GM18858 (cell line): ENCODE measurements around the gene RPS10.
A peak's percentile ranks its signal among the peaks of the same experiment; 100 is the strongest.
"Not testable (repeated sequence)": the region's sequence is repeated elsewhere in the genome, so short reads cannot be mapped to it uniquely, and the experiment has no call there.

Source experiments
- ATAC-seq: cut with Tn5 transposase; IDR thresholded peaks from one replicate; pipeline ENCODE4 v1.9.1; 2021; ENCODE audit not compliant: unreplicated experiment

RPS10 gene

GRCh38 chr6:34393191-34393965 is 32.5 kb downstream of the RPS10 start:
- no peak for ATAC-seq

GRCh38 chr6:34392497-34393190 is 33.2 kb downstream of the RPS10 start, which contains the start of gene NUDT3:
Gene NUDT3, minus strand, starts transcription at chr6:34392669. Its CDS starts 307 bp downstream, at chr6:34392362.
- ATAC-seq, result peak; percentile 66

GRCh38 chr6:34391786-34392496 is 33.9 kb downstream of the RPS10 start:
- peak; percentile 11 for ATAC-seq

GRCh38 chr6:34391473-34391785 is 34.4 kb downstream of the RPS10 start:
- no peak for ATAC-seq

- no peak for ATAC-seq
Measured at GRCh38 chr6:34390531-34391472, 35.1 kb downstream of the RPS10 start.

- ATAC-seq, result no peak
Measured at GRCh38 chr6:34389034-34389433, 36.8 kb downstream of the RPS10 start.

- ATAC-seq, result no peak
Measured at GRCh38 chr6:34388421-34388820, 37.4 kb downstream of the RPS10 start.

GRCh38 chr6:34386316-34387137 is 39.3 kb downstream of the RPS10 start:
- ATAC-seq, result no peak

- ATAC-seq, result no peak
Measured at GRCh38 chr6:34385793-34386195, 40.1 kb downstream of the RPS10 start.

- no peak for ATAC-seq
Measured at GRCh38 chr6:34384321-34385153, 41.3 kb downstream of the RPS10 start.

- ATAC-seq, result no peak
Measured at GRCh38 chr6:34383656-34384320, 42.1 kb downstream of the RPS10 start.

GRCh38 chr6:34383161-34383631 is 42.7 kb downstream of the RPS10 start:
- no peak for ATAC-seq

GRCh38 chr6:34381081-34381480 is 44.8 kb downstream of the RPS10 start:
- no peak for ATAC-seq

GRCh38 chr6:34378470-34378869 is 47.4 kb downstream of the RPS10 start:
- ATAC-seq, result no peak

GRCh38 chr6:34377984-34378383 is 47.9 kb downstream of the RPS10 start:
- no peak for ATAC-seq

GRCh38 chr6:34377571-34377970 is 48.3 kb downstream of the RPS10 start:
- not testable (repeated sequence) for ATAC-seq

GRCh38 chr6:34375833-34376232 is 50.0 kb downstream of the RPS10 start:
- no peak for ATAC-seq

- no peak for ATAC-seq
Measured at GRCh38 chr6:34374508-34374907, 51.4 kb downstream of the RPS10 start.
